ENCODE results near the gene MYH14. TPM values are rescaled to one million over a fixed set of nuclear protein-coding genes. Genes with fewer than 3 reads are reported as not detected.

Gene MYH14
- total and polyA plus RNA-seq, 3 experiments from 2014 or later = not detected

GRCh38 chr19:50197348-50197747 is 6.1 kb upstream of the MYH14 start:
- Histone ChIP-seq H3K4me1 (ENCODE audit: insufficient read depth, low read length) (no peaks in the 10 kb centered on the region), H3K4me3 (ENCODE audit: low read length) (no peak overlapping the region), H3K9me3 (ENCODE audit: low read length) (no peaks in the 10 kb centered on the region), H3K27ac (ENCODE audit: low read depth, low read length) (no peak overlapping the region), H3K27me3 (ENCODE audit: insufficient read depth, low read length, poor library complexity, severe bottlenecking) (no peaks in the 10 kb centered on the region), H3K36me3 (ENCODE audit: insufficient read depth, low read length) (no peaks in the 10 kb centered on the region)
- Mint-ChIP-seq H3K36me3 (peaks cover 0 to 6% (median 0%) of the 10 kb centered on the region in 3 donors), H3K27me3 (peaks cover 37 to 54% of the 10 kb centered on the region in 2 donors), H3K4me1 (no peaks in the 10 kb centered on the region), H3K27ac (no peak overlapping the region), H3K9me3 (peaks cover 0 to 8% (median 1%) of the 10 kb centered on the region in 5 donors), H3K4me3 (no peak overlapping the region)
- ChIA-PET POLR2A (no interaction called here), CTCF (no interaction called here)
- no peak for DNase-seq

- CTCF ChIA-PET = no interaction called here
- peaks cover 0 to 8% (median 0%) of the 10 kb centered on the region in 5 donors for H3K9me3 Mint-ChIP-seq
- Histone ChIP-seq H3K36me3 (ENCODE audit: insufficient read depth, low read length) (no peaks in the 10 kb centered on the region), H3K4me3 (ENCODE audit: low read length) (no peak overlapping the region), H3K27ac (ENCODE audit: low read depth, low read length) (no peak overlapping the region), H3K4me1 (ENCODE audit: insufficient read depth, low read length) (no peaks in the 10 kb centered on the region), H3K9me3 (ENCODE audit: low read length) (no peaks in the 10 kb centered on the region), H3K27me3 (ENCODE audit: insufficient read depth, low read length, poor library complexity, severe bottlenecking) (no peaks in the 10 kb centered on the region)
- H3K36me3 Mint-ChIP-seq = no peaks in the 10 kb centered on the region
- H3K27me3 Mint-ChIP-seq = peaks cover 42 to 51% of the 10 kb centered on the region in 2 donors
- no peak overlapping the region for H3K27ac Mint-ChIP-seq
- H3K4me3 Mint-ChIP-seq = no peak overlapping the region
- no peaks in the 10 kb centered on the region for H3K4me1 Mint-ChIP-seq
- POLR2A ChIA-PET = no interaction called here
- no peak for DNase-seq
These were observed 4.8 kb upstream of the MYH14 start for GRCh38 chr19:50198431-50199258.

GRCh38 chr19:50199259-50199555 is 4.2 kb upstream of the MYH14 start:
- Mint-ChIP-seq H3K27me3 (peaks cover 43 to 55% of the 10 kb centered on the region in 2 donors), H3K9me3 (peaks cover 0 to 8% (median 0%) of the 10 kb centered on the region in 5 donors), H3K4me3 (no peak overlapping the region), H3K27ac (no peak overlapping the region), H3K36me3 (no peaks in the 10 kb centered on the region), H3K4me1 (no peaks in the 10 kb centered on the region)
- H3K27me3 ChIP-seq (ENCODE audit: insufficient read depth, low read length, poor library complexity, severe bottlenecking) = peaks cover 2% of the 10 kb centered on the region
- no peak for DNase-seq
- CTCF ChIA-PET = no interaction called here
- no peak overlapping the region for H3K4me3 ChIP-seq (ENCODE audit: low read length)
- H3K9me3 ChIP-seq (ENCODE audit: low read length) = no peaks in the 10 kb centered on the region
- no peaks in the 10 kb centered on the region for H3K4me1 ChIP-seq (ENCODE audit: insufficient read depth, low read length)
- no peak overlapping the region for H3K27ac ChIP-seq (ENCODE audit: low read depth, low read length)
- POLR2A ChIA-PET = no interaction called here
- H3K36me3 ChIP-seq (ENCODE audit: insufficient read depth, low read length) = no peaks in the 10 kb centered on the region

GRCh38 chr19:50202386-50202785 is 1.0 kb upstream of the MYH14 start:
- no peaks in the 10 kb centered on the region for H3K4me1 Mint-ChIP-seq
- H3K27me3 ChIP-seq (ENCODE audit: insufficient read depth, low read length, poor library complexity, severe bottlenecking) = peaks cover 10% of the 10 kb centered on the region
- H3K9me3 ChIP-seq (ENCODE audit: low read length) = no peaks in the 10 kb centered on the region
- no peaks in the 10 kb centered on the region for H3K36me3 Mint-ChIP-seq
- no peak overlapping the region for H3K4me3 ChIP-seq (ENCODE audit: low read length)
- no peaks in the 10 kb centered on the region for H3K36me3 ChIP-seq (ENCODE audit: insufficient read depth, low read length)
- peaks cover 0 to 5% (median 0%) of the 10 kb centered on the region in 5 donors for H3K9me3 Mint-ChIP-seq
- H3K4me3 Mint-ChIP-seq = no peak overlapping the region
- ChIA-PET CTCF (no interaction called here), POLR2A (no interaction called here)
- H3K27me3 Mint-ChIP-seq = peaks cover 38 to 53% of the 10 kb centered on the region in 2 donors
- DNase-seq = no peak
- no peak overlapping the region for H3K27ac ChIP-seq (ENCODE audit: low read depth, low read length)
- H3K4me1 ChIP-seq (ENCODE audit: insufficient read depth, low read length) = no peaks in the 10 kb centered on the region
- no peak overlapping the region for H3K27ac Mint-ChIP-seq

GRCh38 chr19:50202962-50203280 is 501 bp upstream of the MYH14 start:
- ChIA-PET CTCF (no interaction called here), POLR2A (no interaction called here)
- H3K4me3 Mint-ChIP-seq = no peak overlapping the region
- peaks cover 36 to 54% of the 10 kb centered on the region in 2 donors for H3K27me3 Mint-ChIP-seq
- no peak for DNase-seq
- H3K36me3 ChIP-seq (ENCODE audit: insufficient read depth, low read length) = no peaks in the 10 kb centered on the region
- no peaks in the 10 kb centered on the region for H3K9me3 ChIP-seq (ENCODE audit: low read length)
- H3K4me1 ChIP-seq (ENCODE audit: insufficient read depth, low read length) = no peaks in the 10 kb centered on the region
- peaks cover 0 to 8% (median 0%) of the 10 kb centered on the region in 5 donors for H3K9me3 Mint-ChIP-seq
- H3K36me3 Mint-ChIP-seq = no peaks in the 10 kb centered on the region
- H3K27me3 ChIP-seq (ENCODE audit: insufficient read depth, low read length, poor library complexity, severe bottlenecking) = peaks cover 10% of the 10 kb centered on the region
- no peak overlapping the region for H3K27ac Mint-ChIP-seq
- no peak overlapping the region for H3K4me3 ChIP-seq (ENCODE audit: low read length)
- H3K27ac ChIP-seq (ENCODE audit: low read depth, low read length) = no peak overlapping the region
- no peaks in the 10 kb centered on the region for H3K4me1 Mint-ChIP-seq

- H3K36me3 Mint-ChIP-seq = no peaks in the 10 kb centered on the region
- ChIA-PET CTCF (no interaction called here), POLR2A (no interaction called here)
- Histone ChIP-seq H3K4me3 (ENCODE audit: low read length) (no peak overlapping the region), H3K36me3 (ENCODE audit: insufficient read depth, low read length) (no peaks in the 10 kb centered on the region), H3K9me3 (ENCODE audit: low read length) (no peaks in the 10 kb centered on the region), H3K4me1 (ENCODE audit: insufficient read depth, low read length) (no peaks in the 10 kb centered on the region), H3K27ac (ENCODE audit: low read depth, low read length) (no peak overlapping the region), H3K27me3 (ENCODE audit: insufficient read depth, low read length, poor library complexity, severe bottlenecking) (peaks cover 10% of the 10 kb centered on the region)
- H3K4me3 Mint-ChIP-seq = no peak overlapping the region
- H3K27ac Mint-ChIP-seq = no peak overlapping the region
- peaks cover 0 to 8% (median 0%) of the 10 kb centered on the region in 5 donors for H3K9me3 Mint-ChIP-seq
- peaks cover 37 to 48% of the 10 kb centered on the region in 2 donors for H3K27me3 Mint-ChIP-seq
- H3K4me1 Mint-ChIP-seq = no peaks in the 10 kb centered on the region
- no peak for DNase-seq
These were observed 633 bp downstream of the MYH14 start for GRCh38 chr19:50204081-50204428.

- H3K9me3 ChIP-seq (ENCODE audit: low read length) = no peaks in the 10 kb centered on the region
- Mint-ChIP-seq H3K4me3 (no peak overlapping the region), H3K9me3 (peaks cover 0 to 9% (median 0%) of the 10 kb centered on the region in 5 donors), H3K27ac (no peak overlapping the region), H3K36me3 (no peaks in the 10 kb centered on the region), H3K4me1 (no peaks in the 10 kb centered on the region), H3K27me3 (peaks cover 37 to 46% of the 10 kb centered on the region in 2 donors)
- H3K36me3 ChIP-seq (ENCODE audit: insufficient read depth, low read length) = no peaks in the 10 kb centered on the region
- H3K4me1 ChIP-seq (ENCODE audit: insufficient read depth, low read length) = no peaks in the 10 kb centered on the region
- ChIA-PET CTCF (no interaction called here), POLR2A (no interaction called here)
- DNase-seq = peak in 1 of 5 donors; percentile 0
- no peak overlapping the region for H3K4me3 ChIP-seq (ENCODE audit: low read length)
- peaks cover 10% of the 10 kb centered on the region for H3K27me3 ChIP-seq (ENCODE audit: insufficient read depth, low read length, poor library complexity, severe bottlenecking)
- no peak overlapping the region for H3K27ac ChIP-seq (ENCODE audit: low read depth, low read length)
These were observed 1.6 kb downstream of the MYH14 start for GRCh38 chr19:50204811-50205675.

- Mint-ChIP-seq H3K27me3 (peaks cover 36 to 46% of the 10 kb centered on the region in 2 donors), H3K4me3 (no peak overlapping the region), H3K36me3 (no peaks in the 10 kb centered on the region), H3K27ac (no peak overlapping the region), H3K4me1 (no peaks in the 10 kb centered on the region), H3K9me3 (peaks cover 0 to 10% (median 0%) of the 10 kb centered on the region in 5 donors)
- POLR2A ChIA-PET = no interaction called here
- no peaks in the 10 kb centered on the region for H3K9me3 ChIP-seq (ENCODE audit: low read length)
- no peak overlapping the region for H3K4me3 ChIP-seq (ENCODE audit: low read length)
- CTCF ChIA-PET = no interaction called here
- no peak for DNase-seq
- H3K27me3 ChIP-seq (ENCODE audit: insufficient read depth, low read length, poor library complexity, severe bottlenecking) = peaks cover 10% of the 10 kb centered on the region
- no peaks in the 10 kb centered on the region for H3K36me3 ChIP-seq (ENCODE audit: insufficient read depth, low read length)
- H3K4me1 ChIP-seq (ENCODE audit: insufficient read depth, low read length) = no peaks in the 10 kb centered on the region
- no peak overlapping the region for H3K27ac ChIP-seq (ENCODE audit: low read depth, low read length)
These were observed 2.3 kb downstream of the MYH14 start for GRCh38 chr19:50205681-50206138.
